ENCODE data around the gene PRPS2. TPM values are rescaled to one million over a fixed set of nuclear protein-coding genes. Genes with fewer than 3 reads are reported as not detected.

The PRPS2 gene
- polyA plus RNA-seq, 1 of the 3 experiments (the other 2 are of a cell fraction): 11.1 TPM

DNA sequence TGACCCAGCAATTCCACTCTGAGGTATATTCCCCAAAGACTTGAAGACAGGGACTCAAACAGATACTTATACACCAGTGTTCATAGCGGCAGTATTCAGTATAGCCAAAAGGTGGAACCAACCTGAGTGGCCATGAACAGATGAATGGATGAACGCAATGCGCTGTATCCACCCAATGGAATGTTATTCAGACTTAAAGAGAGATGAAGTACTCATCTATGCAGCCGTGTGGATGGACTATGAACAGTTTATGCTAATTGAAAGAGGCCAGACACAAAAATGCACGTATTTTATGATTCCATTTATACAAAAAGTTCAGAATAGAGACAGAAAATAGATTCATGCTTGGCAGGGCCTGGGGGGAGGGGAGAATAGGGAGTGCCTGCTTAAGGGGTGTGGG lies 26.3 kb downstream of the PRPS2 start:
- ChIA-PET CTCF (no interaction called here), POLR2A (no interaction called here)

DNA sequence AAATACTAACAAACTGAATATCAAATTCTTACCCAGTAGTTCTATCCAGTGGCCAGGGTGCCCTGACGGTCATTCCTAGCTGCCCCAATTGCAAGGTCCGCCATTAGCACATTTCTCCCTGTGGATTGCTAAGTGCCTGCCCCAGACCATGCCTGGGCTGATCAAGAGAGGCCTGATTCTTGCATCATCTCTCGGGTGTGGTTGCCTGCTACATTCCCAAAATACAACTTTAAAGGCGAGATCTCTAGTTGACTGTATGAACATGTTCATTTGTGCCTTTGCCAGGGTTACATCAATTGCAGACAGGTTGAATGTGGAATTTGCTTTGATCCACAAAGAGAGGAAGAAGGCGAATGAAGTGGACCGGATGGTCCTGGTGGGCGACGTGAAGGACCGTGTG lies 28.0 kb downstream of the PRPS2 start:
- DNase-seq: no peak
- H3K9me3 ChIP-seq: no peaks in the 10 kb centered on the region
- TF ChIP-seq SMC3 (IDR thresholded peaks at IDR 0.05; ENCODE audit: low read depth, low read length) (no peak), EP300 (IDR thresholded peaks at IDR 0.05; ENCODE audit: borderline replicate concordance in 1 of 2, low read depth in 1 of 2, low read length in 1 of 2) (no peak), RFX5 (IDR thresholded peaks at IDR 0.05; ENCODE audit: low read length) (no peak), FOSL2 (IDR thresholded peaks at IDR 0.05; ENCODE audit: borderline replicate concordance, low read depth) (no peak), EZH2phosphoT487 (IDR thresholded peaks at IDR 0.05; ENCODE audit: borderline replicate concordance, low read depth) (no peak), JUND (IDR thresholded peaks at IDR 0.05) (no peak), ELF1 (IDR thresholded peaks at IDR 0.05) (no peak), FOXM1 (IDR thresholded peaks at IDR 0.05; ENCODE audit: low read depth) (no peak), YY1 (IDR thresholded peaks at IDR 0.05; ENCODE audit: low read depth) (no peak), RAD21 (IDR thresholded peaks at IDR 0.05; ENCODE audit: low read length) (no peak), NRF1 (IDR thresholded peaks at IDR 0.05; ENCODE audit: low read depth, low read length) (no peak), NFIC (IDR thresholded peaks at IDR 0.05; ENCODE audit: borderline replicate concordance) (no peak), TCF12 (IDR thresholded peaks at IDR 0.05) (no peak)
- TF ChIP-seq, protein P1, sequence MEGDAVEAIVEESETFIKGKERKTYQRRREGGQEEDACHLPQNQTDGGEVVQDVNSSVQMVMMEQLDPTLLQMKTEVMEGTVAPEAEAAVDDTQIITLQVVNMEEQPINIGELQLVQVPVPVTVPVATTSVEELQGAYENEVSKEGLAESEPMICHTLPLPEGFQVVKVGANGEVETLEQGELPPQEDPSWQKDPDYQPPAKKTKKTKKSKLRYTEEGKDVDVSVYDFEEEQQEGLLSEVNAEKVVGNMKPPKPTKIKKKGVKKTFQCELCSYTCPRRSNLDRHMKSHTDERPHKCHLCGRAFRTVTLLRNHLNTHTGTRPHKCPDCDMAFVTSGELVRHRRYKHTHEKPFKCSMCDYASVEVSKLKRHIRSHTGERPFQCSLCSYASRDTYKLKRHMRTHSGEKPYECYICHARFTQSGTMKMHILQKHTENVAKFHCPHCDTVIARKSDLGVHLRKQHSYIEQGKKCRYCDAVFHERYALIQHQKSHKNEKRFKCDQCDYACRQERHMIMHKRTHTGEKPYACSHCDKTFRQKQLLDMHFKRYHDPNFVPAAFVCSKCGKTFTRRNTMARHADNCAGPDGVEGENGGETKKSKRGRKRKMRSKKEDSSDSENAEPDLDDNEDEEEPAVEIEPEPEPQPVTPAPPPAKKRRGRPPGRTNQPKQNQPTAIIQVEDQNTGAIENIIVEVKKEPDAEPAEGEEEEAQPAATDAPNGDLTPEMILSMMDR (IDR thresholded peaks at IDR 0.05): no peak
- H3K9me2 ChIP-seq: no peaks in the 10 kb centered on the region
- H4K20me1 ChIP-seq (ENCODE audit: insufficient read depth): no peaks in the 10 kb centered on the region
- H2AFZ ChIP-seq (ENCODE audit: low read depth): no peak overlapping the region
- peaks cover 26% of the 10 kb centered on the region for H3K27me3 ChIP-seq (ENCODE audit: insufficient read depth)
- ChIA-PET CTCF (no interaction called here), POLR2A (no interaction called here)
- no peak overlapping the region for H3K4me2 ChIP-seq
- H3K9ac ChIP-seq: no peak overlapping the region
- no peak overlapping the region for H3K4me3 ChIP-seq (ENCODE audit: low read depth in 2 of 2, low read length in 1 of 2)
- H3K27ac ChIP-seq (ENCODE audit: low read depth in 2 of 2, low read length in 1 of 2): no peak overlapping the region
- no peaks in the 10 kb centered on the region for H3K36me3 ChIP-seq (replicated peaks in 1 of 2; ENCODE audit: control insufficient read depth in 1 of 2, insufficient read depth in 2 of 2, low read length in 1 of 2)
- no peaks in the 10 kb centered on the region for H3F3A ChIP-seq (replicated peaks; ENCODE audit: insufficient read depth)
- 62% methylated on average over 9 of the region's 9 CpGs for WGBS (ENCODE audit: low lambda C conversion rate)
- H3K79me2 ChIP-seq (ENCODE audit: insufficient read depth): no peaks in the 10 kb centered on the region
- peaks cover 0 to 2% of the 10 kb centered on the region in 2 experiments; a peak in 1 of 4 replicates for H3K4me1 ChIP-seq (ENCODE audit: control insufficient read depth in 1 of 2, insufficient read depth in 2 of 2, low read depth in 1 of 2, low read length in 1 of 2)

More for the DNA sequence above, 26.3 kb downstream of the PRPS2 start:
- Histone ChIP-seq H3K9me2 (no peaks in the 10 kb centered on the region), H3K4me3 (ENCODE audit: low read depth in 2 of 2, low read length in 1 of 2) (no peak overlapping the region), H3F3A (replicated peaks; ENCODE audit: insufficient read depth) (no peaks in the 10 kb centered on the region), H4K20me1 (ENCODE audit: insufficient read depth) (no peaks in the 10 kb centered on the region), H3K9me3 (no peaks in the 10 kb centered on the region), H2AFZ (ENCODE audit: low read depth) (no peak overlapping the region), H3K27me3 (ENCODE audit: insufficient read depth) (peaks cover 25% of the 10 kb centered on the region), H3K9ac (no peak overlapping the region), H3K27ac (ENCODE audit: low read depth in 2 of 2, low read length in 1 of 2) (no peak overlapping the region), H3K79me2 (ENCODE audit: insufficient read depth) (no peaks in the 10 kb centered on the region), H3K36me3 (replicated peaks in 1 of 2; ENCODE audit: control insufficient read depth in 1 of 2, insufficient read depth in 2 of 2, low read length in 1 of 2) (no peaks in the 10 kb centered on the region), H3K4me2 (no peak overlapping the region), H3K4me1 (ENCODE audit: control insufficient read depth in 1 of 2, insufficient read depth in 2 of 2, low read depth in 1 of 2, low read length in 1 of 2) (peaks cover 0 to 2% of the 10 kb centered on the region in 2 experiments; a peak in 1 of 4 replicates)
- WGBS (ENCODE audit: low lambda C conversion rate): 44% methylated on average over 5 of the region's 5 CpGs
- TF ChIP-seq, protein P2, sequence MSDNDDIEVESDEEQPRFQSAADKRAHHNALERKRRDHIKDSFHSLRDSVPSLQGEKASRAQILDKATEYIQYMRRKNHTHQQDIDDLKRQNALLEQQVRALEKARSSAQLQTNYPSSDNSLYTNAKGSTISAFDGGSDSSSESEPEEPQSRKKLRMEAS (IDR thresholded peaks at IDR 0.05; ENCODE audit: low read depth): no peak
- no peak for TF ChIP-seq POLR2AphosphoS5 (IDR thresholded peaks at IDR 0.05; ENCODE audit: low read depth, low read length)
- TF ChIP-seq RAD21 (IDR thresholded peaks at IDR 0.05; ENCODE audit: low read length): no peak
- TF ChIP-seq, protein P3, sequence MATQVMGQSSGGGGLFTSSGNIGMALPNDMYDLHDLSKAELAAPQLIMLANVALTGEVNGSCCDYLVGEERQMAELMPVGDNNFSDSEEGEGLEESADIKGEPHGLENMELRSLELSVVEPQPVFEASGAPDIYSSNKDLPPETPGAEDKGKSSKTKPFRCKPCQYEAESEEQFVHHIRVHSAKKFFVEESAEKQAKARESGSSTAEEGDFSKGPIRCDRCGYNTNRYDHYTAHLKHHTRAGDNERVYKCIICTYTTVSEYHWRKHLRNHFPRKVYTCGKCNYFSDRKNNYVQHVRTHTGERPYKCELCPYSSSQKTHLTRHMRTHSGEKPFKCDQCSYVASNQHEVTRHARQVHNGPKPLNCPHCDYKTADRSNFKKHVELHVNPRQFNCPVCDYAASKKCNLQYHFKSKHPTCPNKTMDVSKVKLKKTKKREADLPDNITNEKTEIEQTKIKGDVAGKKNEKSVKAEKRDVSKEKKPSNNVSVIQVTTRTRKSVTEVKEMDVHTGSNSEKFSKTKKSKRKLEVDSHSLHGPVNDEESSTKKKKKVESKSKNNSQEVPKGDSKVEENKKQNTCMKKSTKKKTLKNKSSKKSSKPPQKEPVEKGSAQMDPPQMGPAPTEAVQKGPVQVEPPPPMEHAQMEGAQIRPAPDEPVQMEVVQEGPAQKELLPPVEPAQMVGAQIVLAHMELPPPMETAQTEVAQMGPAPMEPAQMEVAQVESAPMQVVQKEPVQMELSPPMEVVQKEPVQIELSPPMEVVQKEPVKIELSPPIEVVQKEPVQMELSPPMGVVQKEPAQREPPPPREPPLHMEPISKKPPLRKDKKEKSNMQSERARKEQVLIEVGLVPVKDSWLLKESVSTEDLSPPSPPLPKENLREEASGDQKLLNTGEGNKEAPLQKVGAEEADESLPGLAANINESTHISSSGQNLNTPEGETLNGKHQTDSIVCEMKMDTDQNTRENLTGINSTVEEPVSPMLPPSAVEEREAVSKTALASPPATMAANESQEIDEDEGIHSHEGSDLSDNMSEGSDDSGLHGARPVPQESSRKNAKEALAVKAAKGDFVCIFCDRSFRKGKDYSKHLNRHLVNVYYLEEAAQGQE (IDR thresholded peaks at IDR 0.05; ENCODE audit: low read depth, low read length): no peak
- no peak for TF ChIP-seq GATA2 (CRISPR knock-in tag; IDR thresholded peaks at IDR 0.05)
- no peak for TF ChIP-seq ELF1 (IDR thresholded peaks at IDR 0.05)
- TF ChIP-seq, protein P4, sequence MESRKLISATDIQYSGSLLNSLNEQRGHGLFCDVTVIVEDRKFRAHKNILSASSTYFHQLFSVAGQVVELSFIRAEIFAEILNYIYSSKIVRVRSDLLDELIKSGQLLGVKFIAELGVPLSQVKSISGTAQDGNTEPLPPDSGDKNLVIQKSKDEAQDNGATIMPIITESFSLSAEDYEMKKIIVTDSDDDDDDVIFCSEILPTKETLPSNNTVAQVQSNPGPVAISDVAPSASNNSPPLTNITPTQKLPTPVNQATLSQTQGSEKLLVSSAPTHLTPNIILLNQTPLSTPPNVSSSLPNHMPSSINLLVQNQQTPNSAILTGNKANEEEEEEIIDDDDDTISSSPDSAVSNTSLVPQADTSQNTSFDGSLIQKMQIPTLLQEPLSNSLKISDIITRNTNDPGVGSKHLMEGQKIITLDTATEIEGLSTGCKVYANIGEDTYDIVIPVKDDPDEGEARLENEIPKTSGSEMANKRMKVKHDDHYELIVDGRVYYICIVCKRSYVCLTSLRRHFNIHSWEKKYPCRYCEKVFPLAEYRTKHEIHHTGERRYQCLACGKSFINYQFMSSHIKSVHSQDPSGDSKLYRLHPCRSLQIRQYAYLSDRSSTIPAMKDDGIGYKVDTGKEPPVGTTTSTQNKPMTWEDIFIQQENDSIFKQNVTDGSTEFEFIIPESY (IDR thresholded peaks at IDR 0.05; ENCODE audit: borderline replicate concordance, low read depth): no peak
- TF ChIP-seq MEF2A (IDR thresholded peaks at IDR 0.05; ENCODE audit: borderline replicate concordance, low read depth): no peak
- no peak for TF ChIP-seq JUND (IDR thresholded peaks at IDR 0.05)
- TF ChIP-seq RXRA (IDR thresholded peaks at IDR 0.05; ENCODE audit: borderline replicate concordance, low read depth): no peak
- no peak for TF ChIP-seq SMC3 (IDR thresholded peaks at IDR 0.05; ENCODE audit: low read depth, low read length)
- DNase-seq: no peak
